HepG2 (cell line): Measurements from ENCODE around the gene GNAT2. TPM values are rescaled to one million over a fixed set of nuclear protein-coding genes. Genes with fewer than 3 reads are reported as not detected.
A peak's percentile ranks its signal among the peaks of the same experiment; 100 is the strongest.

Experiments
- BCL3 ChIP-seq: sonication (generic); formaldehyde crosslinking; IDR thresholded peaks from 2 replicates; pipeline ENCODE4 v1.5.1; 2020; ENCODE audit warnings: mild to moderate bottlenecking, missing genetic modification reagents, moderate library complexity
- CEBPB ChIP-seq: IDR thresholded peaks from 2 replicates; pipeline ENCODE4 v1.6.1; 2011; ENCODE audit warnings: low read depth, low read length, improper control_type of control experiment, borderline replicate concordance
- CREB1 ChIP-seq, 2 experiments: fragments of 450-650 bp in 1 of 2; IDR thresholded peaks; 2 replicates each; pipeline ENCODE4 v1.6.1; 2016 to 2017; ENCODE audit warnings: control low read depth in 1 of 2, mild to moderate bottlenecking in 1 of 2, missing compliant biosample characterization in 1 of 2, missing genetic modification characterization in 1 of 2
- HNF1A ChIP-seq, 2 experiments: sonication (generic) in 1 of 2; formaldehyde crosslinking in 1 of 2; IDR thresholded peaks; 2 replicates each; pipeline versions ENCODE4 v1.4.0 to v1.6.1; 2016 to 2020; ENCODE audit warnings: borderline replicate concordance in 1 of 2, low read depth in 1 of 2, mild to moderate bottlenecking in 1 of 2, missing genetic modification reagents in 1 of 2
- PAXIP1 ChIP-seq: sonication (generic); formaldehyde crosslinking; conservative IDR thresholded peaks from 2 replicates; pipeline ENCODE4 v1.4.0; 2020; ENCODE audit warnings: mild to moderate bottlenecking, missing genetic modification reagents, moderate library complexity
- ZNF646 ChIP-seq: sonication (generic); formaldehyde crosslinking; IDR thresholded peaks from 2 replicates; pipeline ENCODE4 v1.9.0; 2021; ENCODE audit warnings: mild to moderate bottlenecking, missing genetic modification reagents
- polyA plus RNA-seq, 8 experiments: library from polyadenylated mRNA; depleted of rRNA in 3 of 8; stranded (reverse) in 7 of 8; unstranded in 1 of 8; fragments of >200 nt; fragmentation: Illumina TruSeq in 4 of 8; extraction: Trizol in 4 of 8; gene quantifications; 2 replicates each; pipeline versions ENCODE4 v1.2.1 to v1.2.3, GENCODE V29; 2011 to 2016; ENCODE audit warnings: low read depth in 4 of 8, missing spikeins in 1 of 8, mixed read lengths in 1 of 8; ENCODE audit not compliant: insufficient read depth in 1 of 8
- total RNA-seq, 5 experiments: library from RNA; depleted of rRNA; stranded (reverse); fragments of >200 nt; fragmentation: Illumina TruSeq; extraction: Trizol; gene quantifications; 2 replicates each; pipeline ENCODE4 v1.2.3, GENCODE V29; 2016; ENCODE audit warnings: low read depth in 1 of 5

The GNAT2 gene
- total and polyA plus RNA-seq, 2 of the 13 experiments (the other 11 are each of a cell fraction or from before 2014, with no cell fraction given) = 0.08 to 0.20 TPM

GRCh38 chr1:109667452-109668122 lies 48.2 kb upstream of the GNAT2 start, which contains the start of gene GSTM2 (continued):
- peak; percentile 13; the same call in 1 of the 2 replicates for TF ChIP-seq PAXIP1 (CRISPR knock-in tag)
- no peak for TF ChIP-seq ZNF646
- TF ChIP-seq CEBPB = no peak
- no peak for TF ChIP-seq HNF1A (IDR thresholded peaks at IDR 0.05; ENCODE audit: low read depth)
- TF ChIP-seq HNF1A (CRISPR knock-in tag; IDR thresholded peaks at IDR 0.05; ENCODE audit: borderline replicate concordance) = no peak
- TF ChIP-seq CREB1 (IDR thresholded peaks at IDR 0.05) = no peak
- TF ChIP-seq CREB1 (CRISPR knock-in tag; IDR thresholded peaks at IDR 0.05) = no peak
- TF ChIP-seq BCL3 = no peak
